Small intestine (tissue), 7 donors: ENCODE measurements around the gene PPM1B. TPM values are rescaled to one million over a fixed set of nuclear protein-coding genes. Genes with fewer than 3 reads are reported as not detected.
"Not testable (repeated sequence)": the region's sequence is repeated elsewhere in the genome, so short reads cannot be mapped to it uniquely, and the experiment has no call there.

Experiments
- DNase-seq, 2 donors: peaks; one replicate each; pipeline versions ENCODE4 v3.0.0 to v3.0.0-alpha.2; 2013
- FAIRE-seq: peaks from 2 replicates; lab custom pipeline; 2012; peaks lifted over from hg19 to GRCh38; lab: Jason Lieb, UNC
- H3K27ac ChIP-seq, 3 donors: one replicate each; pipeline ENCODE4 v1.5.1; 2013; ENCODE audit warnings: low read length in 2 of 3, mild to moderate bottlenecking in 2 of 3, control low read depth in 1 of 3, inconsistent platforms in 1 of 3, low read depth in 1 of 3, moderate library complexity in 1 of 3
- H3K27me3 ChIP-seq, 3 donors: one replicate each; pipeline ENCODE4 v1.6.1; 2013; ENCODE audit warnings: low read length in 3 of 3, inconsistent platforms in 1 of 3; ENCODE audit not compliant: control insufficient read depth in 3 of 3, insufficient read depth in 3 of 3
- H3K36me3 ChIP-seq, 3 donors: one replicate each; pipeline ENCODE4 v1.6.1; 2013; ENCODE audit warnings: low read length in 3 of 3, inconsistent platforms in 1 of 3, low read depth in 1 of 3, mild to moderate bottlenecking in 1 of 3, moderate library complexity in 1 of 3; ENCODE audit not compliant: control insufficient read depth in 3 of 3, insufficient read depth in 2 of 3
- H3K4me1 ChIP-seq, 3 donors: one replicate each; pipeline ENCODE4 v1.6.1; 2013; ENCODE audit warnings: low read length in 2 of 3, inconsistent platforms in 1 of 3, low read depth in 1 of 3, mild to moderate bottlenecking in 1 of 3, moderate library complexity in 1 of 3; ENCODE audit not compliant: control insufficient read depth in 3 of 3, insufficient read depth in 2 of 3
- H3K4me3 ChIP-seq, 3 donors: one replicate each; pipeline ENCODE4 v1.5.1; 2013; ENCODE audit warnings: low read length in 3 of 3, control low read depth in 1 of 3, inconsistent platforms in 1 of 3, low read depth in 1 of 3, mild to moderate bottlenecking in 1 of 3, moderate library complexity in 1 of 3
- H3K9me3 ChIP-seq, 2 donors: one replicate each; pipeline ENCODE4 v1.6.1; 2013; ENCODE audit warnings: low read depth in 1 of 2, low read length in 1 of 2; ENCODE audit not compliant: control insufficient read depth in 2 of 2, insufficient read depth in 1 of 2
- WGBS, 3 donors: extraction: QIAGEN DNeasy Blood & Tissue Kit; methylation state at CpG; one replicate each; pipeline ENCODE4 v1.1.7; 2013; 5-methylcytosine and 5-hydroxymethylcytosine counted together
- polyA plus RNA-seq, 4 donors: library from polyadenylated mRNA; stranded (reverse) in 3 of 4; unstranded in 1 of 4; fragments of 200-250 nt in 3 of 4; fragments of 120-200 nt in 1 of 4; gene quantifications; one replicate each; pipeline versions ENCODE4 v1.2.1 to v1.2.3, GENCODE V29; 2013
- donor health status: healthy with polysubstance abuse.
- donor health status: control.
- donor health status: control.
- donor health status: Bipolar disorder and iron deficiency.
- donor health status: healthy.

The PPM1B gene
- polyA plus RNA-seq, 4 donors, result 24.3 to 38.9 (median 28.4) TPM

- FAIRE-seq (no peak), DNase-seq (no peak)
- no peak overlapping the region for H3K27ac ChIP-seq
- peaks cover 2 to 13% (median 2%) of the 10 kb centered on the region in 3 donors for H3K36me3 ChIP-seq
- H3K27me3 ChIP-seq, result no peaks in the 10 kb centered on the region
- 91 to 96% (median 95%) methylated on average over 2 of the region's 2 CpGs for WGBS, 3 donors
- no peak overlapping the region for H3K4me3 ChIP-seq
- H3K4me1 ChIP-seq, result peaks cover 0 to 3% (median 0%) of the 10 kb centered on the region in 3 donors
- H3K9me3 ChIP-seq, result no peaks in the 10 kb centered on the region
These were observed 27.0 kb downstream of the PPM1B start for GRCh38 chr2:44195714-44196113.

- Histone ChIP-seq H3K27ac (no peak overlapping the region), H3K4me1 (peaks cover 0 to 3% (median 0%) of the 10 kb centered on the region in 3 donors)
- no peak for FAIRE-seq
These were observed 29.1 kb downstream of the PPM1B start for GRCh38 chr2:44197816-44198215.

GRCh38 chr2:44200011-44200410, 31.3 kb downstream of the PPM1B start:
- Histone ChIP-seq H3K36me3 (peaks cover 0 to 7% (median 2%) of the 10 kb centered on the region in 3 donors), H3K27me3 (no peaks in the 10 kb centered on the region), H3K27ac (no peak overlapping the region), H3K4me3 (no peak overlapping the region), H3K9me3 (no peaks in the 10 kb centered on the region), H3K4me1 (no peaks in the 10 kb centered on the region)
- DNase-seq (no peak), FAIRE-seq (no peak)
- WGBS, 3 donors, result 95 to 100% (median 100%) methylated on average over 1 of the region's 1 CpG

More at GRCh38 chr2:44197816-44198215, 29.1 kb downstream of the PPM1B start:
- Histone ChIP-seq H3K4me3 (no peak overlapping the region), H3K9me3 (no peaks in the 10 kb centered on the region), H3K27me3 (no peaks in the 10 kb centered on the region), H3K36me3 (peaks cover 2 to 10% (median 2%) of the 10 kb centered on the region in 3 donors)
- DNase-seq, result no peak
- WGBS, 3 donors, result 92 to 95% (median 94%) methylated on average over 6 of the region's 6 CpGs

GRCh38 chr2:44200759-44201158, 32.1 kb downstream of the PPM1B start:
- Histone ChIP-seq H3K27ac (no peak overlapping the region), H3K27me3 (no peaks in the 10 kb centered on the region), H3K36me3 (peaks cover 0 to 3% (median 2%) of the 10 kb centered on the region in 3 donors), H3K4me1 (no peaks in the 10 kb centered on the region), H3K4me3 (no peak overlapping the region), H3K9me3 (no peaks in the 10 kb centered on the region)
- WGBS, 3 donors, result 91 to 92% (median 92%) methylated on average over 5 of the region's 5 CpGs
- DNase-seq, result no peak
- no peak for FAIRE-seq

- peaks cover 0 to 5% (median 0%) of the 10 kb centered on the region in 3 donors for H3K36me3 ChIP-seq
- no peak overlapping the region for H3K27ac ChIP-seq
- no peak overlapping the region for H3K4me3 ChIP-seq
- no peaks in the 10 kb centered on the region for H3K9me3 ChIP-seq
- DNase-seq, result no peak
- H3K4me1 ChIP-seq, result no peaks in the 10 kb centered on the region
- 89 to 91% (median 91%) methylated on average over 6 of the region's 6 CpGs for WGBS, 3 donors
- FAIRE-seq, result no peak
- H3K27me3 ChIP-seq, result no peaks in the 10 kb centered on the region
These were observed 33.0 kb downstream of the PPM1B start for GRCh38 chr2:44201648-44202165.

- no peaks in the 10 kb centered on the region for H3K9me3 ChIP-seq
- no peak overlapping the region for H3K27ac ChIP-seq
- H3K36me3 ChIP-seq, result peaks cover 0 to 5% (median 0%) of the 10 kb centered on the region in 3 donors
- H3K4me3 ChIP-seq, result no peak overlapping the region
- H3K27me3 ChIP-seq, result no peaks in the 10 kb centered on the region
- WGBS, 3 donors, result 97% methylated on average over 3 of the region's 3 CpGs
- no peak for FAIRE-seq
- no peak for DNase-seq
- H3K4me1 ChIP-seq, result no peaks in the 10 kb centered on the region
These were observed 34.9 kb downstream of the PPM1B start for GRCh38 chr2:44203542-44203941.

- Histone ChIP-seq H3K27ac (no peak overlapping the region), H3K27me3 (no peaks in the 10 kb centered on the region), H3K9me3 (peaks cover 0 to 1% of the 10 kb centered on the region in 2 donors), H3K36me3 (peaks cover 0 to 12% (median 0%) of the 10 kb centered on the region in 3 donors), H3K4me1 (no peaks in the 10 kb centered on the region), H3K4me3 (no peak overlapping the region)
- no peak for DNase-seq
- no peak for FAIRE-seq
- 57 to 83% (median 65%) methylated on average over 1 of the region's 1 CpG for WGBS, 3 donors
These were observed 36.5 kb downstream of the PPM1B start for GRCh38 chr2:44205169-44205568.

GRCh38 chr2:44207102-44207501, 38.4 kb downstream of the PPM1B start:
- WGBS, 3 donors, result 78 to 86% (median 82%) methylated on average over 2 of the region's 2 CpGs
- Histone ChIP-seq H3K36me3 (peaks cover 0 to 21% (median 3%) of the 10 kb centered on the region in 3 donors), H3K27me3 (no peaks in the 10 kb centered on the region), H3K9me3 (peaks cover 0 to 3% of the 10 kb centered on the region in 2 donors), H3K4me3 (no peak overlapping the region), H3K4me1 (no peaks in the 10 kb centered on the region), H3K27ac (no peak overlapping the region)
- FAIRE-seq (no peak), DNase-seq (no peak)

GRCh38 chr2:44207648-44208047, 39.0 kb downstream of the PPM1B start:
- H3K4me3 ChIP-seq, DNase-seq, H3K27me3 ChIP-seq, FAIRE-seq, H3K27ac ChIP-seq, H3K4me1 ChIP-seq, H3K9me3 ChIP-seq: not testable (repeated sequence)
- peaks cover 0 to 21% (median 3%) of the 10 kb centered on the region in 3 donors for H3K36me3 ChIP-seq
- WGBS, 3 donors, result 93 to 98% (median 95%) methylated on average over 8 of the region's 8 CpGs
